Stimulated activated CD8-positive, alpha-beta memory T cell treated with anti-CD3 and anti-CD28 coated beads, Interleukin-15, amount 100 ng/mL, for 1 hour (primary cell): Measurements from ENCODE around the gene CASZ1.

Source experiments
- DNase-seq: peaks from one replicate; pipeline ENCODE4 v3.0.0-alpha.2; 2020; ENCODE audit warnings: low read depth

CASZ1 gene

GRCh38 chr1:10793129-10793651, 3.3 kb downstream of the CASZ1 start:
- no peak for DNase-seq

GRCh38 chr1:10791105-10791951, 5.1 kb downstream of the CASZ1 start:
- no peak for DNase-seq

GRCh38 chr1:10789803-10790702, 6.4 kb downstream of the CASZ1 start:
- no peak for DNase-seq

- no peak for DNase-seq
Measured at GRCh38 chr1:10789047-10789791, 7.2 kb downstream of the CASZ1 start.

- DNase-seq: no peak
Measured at GRCh38 chr1:10788592-10789006, 7.8 kb downstream of the CASZ1 start.

- DNase-seq: no peak
Measured at GRCh38 chr1:10787286-10787685, 9.2 kb downstream of the CASZ1 start.

GRCh38 chr1:10785728-10786638, 10.5 kb downstream of the CASZ1 start:
- DNase-seq: no peak

- DNase-seq: no peak
Measured at GRCh38 chr1:10784998-10785727, 11.3 kb downstream of the CASZ1 start.

GRCh38 chr1:10782491-10783244, 13.8 kb downstream of the CASZ1 start:
- DNase-seq: no peak

GRCh38 chr1:10781137-10781536, 15.3 kb downstream of the CASZ1 start:
- DNase-seq: no peak

GRCh38 chr1:10779841-10780240, 16.6 kb downstream of the CASZ1 start:
- DNase-seq: no peak

GRCh38 chr1:10779201-10779600, 17.2 kb downstream of the CASZ1 start:
- DNase-seq: no peak

- DNase-seq: no peak
Measured at GRCh38 chr1:10778640-10779039, 17.8 kb downstream of the CASZ1 start.

- DNase-seq: no peak
Measured at GRCh38 chr1:10777749-10778574, 18.5 kb downstream of the CASZ1 start.

GRCh38 chr1:10776190-10776905, 20.1 kb downstream of the CASZ1 start:
- no peak for DNase-seq

GRCh38 chr1:10775763-10776162, 20.7 kb downstream of the CASZ1 start:
- no peak for DNase-seq

GRCh38 chr1:10774615-10775310, 21.7 kb downstream of the CASZ1 start:
- no peak for DNase-seq
